Right cardiac atrium (tissue), 5 donors: Measurements from ENCODE around the gene IRX6. TPM values are rescaled to one million over a fixed set of nuclear protein-coding genes. Genes with fewer than 3 reads are reported as not detected.

Experiments used
- ATAC-seq, 2 donors: fragments of 200-7000 bp; cut with Tn5 transposase; one replicate each; pipeline versions ENCODE4 v1.8.0 to v1.9.1; 2020; ENCODE audit warnings: moderate library complexity in 2 of 2, mild to moderate bottlenecking in 1 of 2
- DNase-seq, 3 donors: peaks; one replicate each; pipeline ENCODE4 v3.0.0-alpha.2; 2020
- H3K27ac ChIP-seq: one replicate; pipeline ENCODE4 v1.5.1; 2013; ENCODE audit warnings: mild to moderate bottlenecking, low read length, control low read depth, moderate library complexity
- H3K27me3 ChIP-seq: one replicate; pipeline ENCODE4 v1.6.1; 2013; ENCODE audit not compliant: control insufficient read depth, insufficient read depth
- H3K4me1 ChIP-seq: one replicate; pipeline ENCODE4 v1.6.1; 2013; ENCODE audit warnings: low read length; ENCODE audit not compliant: control insufficient read depth, insufficient read depth
- H3K4me3 ChIP-seq: one replicate; pipeline ENCODE4 v1.5.1; 2013; ENCODE audit warnings: low read length, control low read depth
- H3K9me3 ChIP-seq: one replicate; pipeline ENCODE4 v1.6.1; 2013; ENCODE audit warnings: low read length; ENCODE audit not compliant: control insufficient read depth
- WGBS: extraction: QIAGEN DNeasy Blood & Tissue Kit; methylation state at CpG from one replicate; pipeline ENCODE4 v1.1.7; 2013; 5-methylcytosine and 5-hydroxymethylcytosine counted together
- intact Hi-C, 4 donors: fragments of 100-400 bp; cut with DNase I; formaldehyde crosslinking; loops; one replicate each; pipeline versions ENCODE4 v1.11.0 to v1.14.0; 2022 to 2023
- polyA plus RNA-seq: library from polyadenylated mRNA; stranded (reverse); fragments of 200-250 nt; gene quantifications from one replicate; pipeline ENCODE4 v1.2.3, GENCODE V29; 2013
- total RNA-seq, 4 donors: library from RNA; stranded (reverse); fragmentation: NEBNext Ultra II Directional; extraction: Animal tissue kit (Norgen Biotek cat#: 25700); gene quantifications; one replicate each; pipeline ENCODE4 v1.2.1, GENCODE V29; 2021
- donor health status: healthy with polysubstance abuse.
- donor health status: DM: no; HTN: yes; CAD: no.
- donor health status: DM: no; HTN: no; CAD: no.
- donor health status: DM: no; HTN: yes; CAD: no; lungs with severe emphysema.
- donor health status: DM: yes; HTN: yes; CAD: no.

IRX6 gene
- total and polyA plus RNA-seq, 5 donors: 0.02 to 0.19 TPM; not detected in 3

DNA sequence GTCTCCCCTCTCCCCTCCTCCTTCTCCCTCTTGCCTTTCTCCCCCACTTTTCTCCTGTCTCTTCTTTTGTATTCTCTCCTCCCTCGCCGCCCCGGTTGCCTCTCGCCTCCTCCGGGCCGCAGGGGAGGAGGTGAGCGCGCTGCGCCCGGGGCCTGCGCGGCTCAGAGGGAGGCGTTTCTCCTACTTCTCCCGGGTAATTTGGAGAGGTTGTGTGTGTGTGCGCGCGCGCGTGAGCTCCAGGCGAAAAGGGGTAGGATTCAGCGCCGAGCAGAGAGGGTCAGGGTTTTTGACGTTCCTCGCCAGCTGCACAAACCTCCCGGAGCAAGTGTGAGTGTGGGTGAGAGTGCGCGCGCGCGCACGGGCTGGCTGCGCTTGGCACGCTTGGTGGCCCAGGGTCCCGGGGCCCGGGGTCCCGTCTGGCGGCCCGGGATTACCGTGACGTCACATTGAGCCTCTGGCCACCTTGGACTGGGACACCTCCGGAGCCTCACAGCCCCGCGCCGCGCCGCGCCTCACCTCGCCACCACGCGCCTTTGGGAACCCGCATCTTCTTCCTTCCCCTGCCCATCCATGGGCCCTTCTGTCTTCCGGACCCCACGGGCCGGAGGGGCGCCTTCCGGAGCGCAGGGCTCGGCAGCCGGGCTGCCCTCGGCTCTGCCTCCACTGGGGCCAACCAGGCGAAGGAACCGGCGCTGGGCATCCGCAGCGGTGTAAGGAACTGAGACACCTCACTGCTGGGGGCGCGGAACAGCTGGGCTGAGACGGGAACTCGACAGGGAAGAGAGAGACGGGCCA, 479 bp downstream of the IRX6 start:
- ATAC-seq (peak in 1 of 2 donors; percentile 25), DNase-seq (peak in 1 of 3 donors; percentile 23)
- H3K27me3 ChIP-seq: no peaks in the 10 kb centered on the region
- H3K4me3 ChIP-seq: no peak overlapping the region
- H3K27ac ChIP-seq: no peak overlapping the region
- under 1% methylated on average over 70 of the region's 70 CpGs for whole genome bisulfite sequencing
- H3K4me1 ChIP-seq: peaks cover 2% of the 10 kb centered on the region
- intact Hi-C loops: no loop called here
- H3K9me3 ChIP-seq: no peaks in the 10 kb centered on the region

DNA sequence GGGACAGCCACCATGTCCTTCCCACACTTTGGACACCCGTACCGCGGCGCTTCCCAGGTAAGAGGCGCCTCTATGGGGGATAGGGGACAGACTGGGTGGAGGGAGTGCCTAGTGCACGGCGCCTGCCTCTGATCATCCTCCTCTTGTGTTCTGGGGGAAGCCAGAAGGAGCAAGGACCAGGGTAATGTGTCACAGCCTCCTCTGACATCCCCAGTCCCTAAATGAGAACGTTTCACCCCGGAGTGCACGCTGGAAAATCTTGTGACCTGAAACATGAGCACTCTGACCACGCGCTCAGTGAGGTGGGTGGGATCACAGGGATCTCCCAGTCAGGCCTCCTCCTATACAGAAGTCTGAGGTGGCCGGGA, 1.1 kb downstream of the IRX6 start:
- intact Hi-C loops: no loop called here
- DNase-seq (peak in 1 of 3 donors; percentile 10), ATAC-seq (no peak)
- Histone ChIP-seq H3K27me3 (no peaks in the 10 kb centered on the region), H3K4me1 (peaks cover 2% of the 10 kb centered on the region), H3K9me3 (no peaks in the 10 kb centered on the region), H3K27ac (no peak overlapping the region), H3K4me3 (no peak overlapping the region)
- 4% methylated on average over 13 of the region's 13 CpGs for WGBS

DNA sequence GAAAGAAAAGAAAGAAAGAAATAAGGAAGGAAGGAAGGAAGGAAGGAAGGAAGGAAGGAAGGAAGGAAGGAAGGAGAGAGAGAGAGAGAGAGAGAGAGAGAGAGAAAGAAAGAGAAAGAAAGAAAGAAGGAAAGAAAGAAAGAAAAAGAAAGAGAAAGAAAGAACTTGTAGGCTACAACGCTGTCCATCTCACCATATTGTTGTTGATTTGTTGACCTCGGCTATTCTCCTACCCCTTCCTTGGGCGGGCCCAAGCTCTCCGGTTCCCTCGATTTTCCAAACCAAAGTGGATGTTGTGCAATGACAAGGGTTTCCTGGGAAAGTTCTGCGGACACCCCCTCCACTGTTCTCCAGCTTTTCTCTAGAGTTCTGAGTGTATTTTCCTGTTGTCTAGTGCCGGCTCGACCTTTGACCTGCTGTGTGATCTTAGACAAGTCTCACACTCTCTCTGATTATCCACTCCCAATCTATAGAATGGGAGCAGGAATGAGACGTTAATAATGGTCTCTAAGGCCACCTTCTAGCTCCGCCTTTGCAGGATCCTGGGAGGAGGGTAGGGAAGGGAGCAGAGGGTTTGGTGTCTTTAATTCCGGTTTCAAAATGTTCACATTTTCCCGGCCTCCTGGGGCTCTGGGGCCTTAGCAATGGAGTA, 1.6 kb downstream of the IRX6 start:
- H3K4me1 ChIP-seq: peaks cover 2% of the 10 kb centered on the region
- DNase-seq: no peak
- WGBS: 13% methylated on average over 12 of the region's 12 CpGs
- H3K4me3 ChIP-seq: no peak overlapping the region
- H3K27me3 ChIP-seq: no peaks in the 10 kb centered on the region
- ATAC-seq: no peak
- H3K27ac ChIP-seq: no peak overlapping the region
- intact Hi-C loops: no loop called here
- H3K9me3 ChIP-seq: no peaks in the 10 kb centered on the region

DNA sequence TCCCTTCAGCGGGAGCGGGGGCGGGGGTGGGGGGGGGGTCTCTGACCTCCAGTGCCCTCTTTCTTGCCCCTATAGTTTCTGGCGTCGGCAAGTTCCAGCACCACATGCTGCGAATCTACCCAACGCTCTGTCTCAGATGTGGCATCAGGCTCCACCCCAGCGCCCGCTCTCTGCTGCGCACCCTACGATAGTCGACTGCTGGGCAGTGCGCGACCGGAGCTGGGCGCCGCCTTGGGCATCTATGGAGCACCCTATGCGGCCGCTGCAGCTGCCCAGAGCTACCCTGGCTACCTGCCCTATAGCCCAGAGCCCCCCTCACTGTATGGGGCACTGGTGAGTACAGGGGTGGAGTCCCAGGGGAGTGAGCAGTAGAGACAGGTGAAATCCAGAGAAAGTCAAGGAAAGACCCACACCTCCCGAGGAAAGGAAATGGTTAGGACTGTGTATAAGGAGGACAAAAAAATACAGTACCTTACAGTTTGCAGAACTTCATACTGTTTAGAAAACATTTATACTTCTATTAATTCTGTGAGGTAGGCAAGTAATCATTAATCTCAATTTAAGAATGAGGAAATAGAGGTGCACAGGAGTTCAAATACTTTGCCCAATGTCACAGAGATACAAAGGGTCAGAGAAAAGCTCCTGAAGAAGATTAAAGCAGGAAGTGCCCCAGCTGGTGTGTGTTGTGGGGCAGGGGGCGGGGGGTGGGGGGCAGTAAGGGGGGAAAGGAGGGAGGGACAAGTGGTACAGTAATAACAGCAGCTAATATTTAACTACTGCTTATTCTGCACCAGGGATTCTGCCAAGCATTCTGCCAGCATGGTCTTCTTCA, 2.5 kb downstream of the IRX6 start:
- DNase-seq: peak in 1 of 3 donors; percentile 27
- Histone ChIP-seq H3K9me3 (no peaks in the 10 kb centered on the region), H3K4me1 (peaks cover 2% of the 10 kb centered on the region), H3K27ac (no peak overlapping the region), H3K27me3 (no peaks in the 10 kb centered on the region), H3K4me3 (no peak overlapping the region)
- WGBS: 20% methylated on average over 20 of the region's 21 CpGs
- intact Hi-C loops: no loop called here
- ATAC-seq: no peak

DNA sequence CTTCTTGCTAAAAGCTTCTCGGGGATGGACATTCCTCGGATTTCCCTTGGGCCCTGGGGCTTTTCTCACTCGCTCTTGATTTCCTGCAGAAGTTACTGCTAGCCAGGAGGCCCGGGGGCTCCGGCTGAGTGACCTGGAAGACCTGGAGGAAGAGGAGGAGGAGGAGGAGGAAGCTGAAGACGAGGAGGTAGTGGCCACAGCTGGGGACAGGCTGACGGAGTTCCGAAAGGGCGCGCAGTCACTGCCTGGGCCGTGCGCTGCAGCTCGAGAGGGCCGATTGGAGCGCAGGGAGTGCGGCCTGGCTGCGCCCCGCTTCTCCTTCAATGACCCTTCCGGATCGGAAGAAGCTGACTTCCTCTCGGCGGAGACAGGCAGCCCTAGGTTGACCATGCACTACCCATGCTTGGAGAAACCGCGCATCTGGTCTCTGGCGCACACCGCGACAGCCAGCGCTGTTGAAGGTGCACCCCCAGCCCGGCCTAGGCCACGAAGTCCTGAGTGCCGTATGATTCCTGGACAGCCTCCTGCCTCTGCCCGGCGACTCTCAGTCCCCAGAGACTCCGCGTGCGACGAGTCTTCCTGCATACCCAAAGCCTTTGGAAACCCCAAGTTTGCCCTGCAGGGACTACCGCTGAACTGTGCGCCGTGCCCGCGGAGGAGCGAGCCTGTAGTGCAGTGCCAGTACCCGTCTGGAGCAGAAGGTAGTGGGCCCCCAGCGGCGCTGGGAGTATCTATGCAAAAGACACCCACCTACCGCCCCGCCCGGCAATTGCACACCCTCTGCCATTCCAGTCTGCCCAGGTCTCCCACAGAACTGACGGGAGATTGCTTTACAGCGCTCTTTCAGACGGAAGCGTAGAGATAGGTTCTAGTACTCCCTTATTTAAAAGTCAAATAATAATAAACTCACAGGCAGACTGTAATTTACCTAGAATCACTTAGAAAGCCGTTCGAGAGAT, 4.9 kb downstream of the IRX6 start:
- Histone ChIP-seq H3K9me3 (no peaks in the 10 kb centered on the region), H3K27ac (no peak overlapping the region), H3K27me3 (no peaks in the 10 kb centered on the region), H3K4me1 (peaks cover 2% of the 10 kb centered on the region), H3K4me3 (no peak overlapping the region)
- DNase-seq: peak in 2 of 3 donors; percentile 44 to 46
- WGBS: 8% methylated on average over 55 of the region's 55 CpGs
- ATAC-seq: no peak
- intact Hi-C loops: no loop called here

DNA sequence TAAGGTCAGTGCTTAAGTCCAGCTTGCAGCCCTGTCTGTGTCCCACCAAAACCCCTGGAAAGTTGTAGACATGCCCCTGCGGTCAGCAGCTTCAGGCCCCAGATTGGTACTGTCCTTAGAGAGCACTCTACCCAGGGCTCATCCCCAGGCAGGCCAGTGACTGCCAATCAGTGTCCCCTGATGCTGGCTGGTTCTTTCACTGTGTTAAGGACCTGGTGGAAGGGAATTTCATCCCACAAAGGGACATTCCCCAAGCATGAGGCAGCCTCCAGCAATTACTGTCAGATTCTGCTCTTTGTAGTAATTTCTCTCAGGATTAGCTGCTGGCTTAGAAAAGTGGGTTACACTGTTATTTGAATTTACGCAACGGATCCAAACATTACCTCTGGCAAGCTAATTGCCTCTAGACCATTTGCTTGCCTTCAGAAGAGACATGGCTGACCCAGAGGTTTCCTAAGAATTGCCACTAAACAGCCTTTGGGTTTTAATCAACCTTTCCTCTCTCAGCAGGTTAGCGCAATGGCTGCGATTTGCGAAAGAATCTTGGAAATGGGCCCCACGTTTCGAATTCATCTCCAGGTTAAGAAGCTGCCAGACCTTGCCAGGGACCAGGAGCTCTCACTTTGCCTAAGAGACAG, 5.9 kb downstream of the IRX6 start:
- ATAC-seq: no peak
- intact Hi-C loops: no loop called here
- 41% methylated on average over 8 of the region's 8 CpGs for WGBS
- Histone ChIP-seq H3K4me1 (peaks cover 2% of the 10 kb centered on the region), H3K27me3 (no peaks in the 10 kb centered on the region), H3K9me3 (no peaks in the 10 kb centered on the region), H3K4me3 (no peak overlapping the region), H3K27ac (no peak overlapping the region)
- DNase-seq: no peak

DNA sequence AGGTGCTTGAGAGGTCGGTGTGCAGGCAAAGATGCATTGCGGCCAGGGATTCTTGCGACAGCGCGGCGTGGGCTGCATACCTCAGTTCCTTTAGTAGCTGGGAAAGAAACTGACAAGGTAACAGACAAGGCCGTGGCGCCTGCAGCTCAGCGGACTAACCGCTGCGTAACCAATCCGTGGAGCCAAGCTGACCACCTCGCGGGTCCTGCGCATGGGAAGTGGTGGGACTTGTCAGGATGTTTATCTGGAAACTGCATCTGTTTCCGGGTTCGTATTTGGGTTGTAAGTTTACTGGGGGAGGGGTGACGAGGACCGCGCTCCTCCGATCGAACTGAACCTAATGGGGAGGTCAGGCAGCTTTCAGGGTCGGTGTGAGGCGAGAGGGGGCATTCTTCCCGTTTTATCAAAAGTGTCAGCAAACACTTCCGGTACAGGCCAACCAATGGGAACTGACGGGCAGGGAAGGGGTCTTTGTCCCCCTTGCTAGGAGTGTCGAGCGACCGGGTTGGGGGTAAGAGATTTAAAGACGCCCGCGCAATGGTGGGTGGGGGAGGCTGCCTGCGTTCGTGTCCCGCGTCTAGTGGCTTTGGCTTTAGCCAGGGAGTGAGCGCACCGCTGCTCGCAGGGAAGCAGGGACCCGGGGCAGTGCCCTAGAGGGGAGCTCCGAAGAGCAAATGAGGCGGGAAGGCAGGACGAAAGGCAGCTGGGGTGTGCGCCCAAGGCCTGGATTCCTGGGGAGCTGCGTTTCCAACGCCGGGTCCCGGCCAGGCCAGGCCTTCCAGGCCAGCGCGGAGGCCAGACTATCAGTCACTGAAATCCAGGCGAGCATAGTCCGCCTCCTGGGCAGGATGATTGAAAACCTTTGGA, 7.0 kb downstream of the IRX6 start:
- DNase-seq (peak in 2 of 3 donors; percentile 30 to 32), ATAC-seq (no peak)
- intact Hi-C loops: no loop called here
- H3K9me3 ChIP-seq: no peaks in the 10 kb centered on the region
- peak overlapping the region; percentile 15 for H3K4me3 ChIP-seq
- no peak overlapping the region for H3K27ac ChIP-seq
- no peaks in the 10 kb centered on the region for H3K4me1 ChIP-seq
- 5% methylated on average over 53 of the region's 53 CpGs for WGBS
- no peaks in the 10 kb centered on the region for H3K27me3 ChIP-seq

DNA sequence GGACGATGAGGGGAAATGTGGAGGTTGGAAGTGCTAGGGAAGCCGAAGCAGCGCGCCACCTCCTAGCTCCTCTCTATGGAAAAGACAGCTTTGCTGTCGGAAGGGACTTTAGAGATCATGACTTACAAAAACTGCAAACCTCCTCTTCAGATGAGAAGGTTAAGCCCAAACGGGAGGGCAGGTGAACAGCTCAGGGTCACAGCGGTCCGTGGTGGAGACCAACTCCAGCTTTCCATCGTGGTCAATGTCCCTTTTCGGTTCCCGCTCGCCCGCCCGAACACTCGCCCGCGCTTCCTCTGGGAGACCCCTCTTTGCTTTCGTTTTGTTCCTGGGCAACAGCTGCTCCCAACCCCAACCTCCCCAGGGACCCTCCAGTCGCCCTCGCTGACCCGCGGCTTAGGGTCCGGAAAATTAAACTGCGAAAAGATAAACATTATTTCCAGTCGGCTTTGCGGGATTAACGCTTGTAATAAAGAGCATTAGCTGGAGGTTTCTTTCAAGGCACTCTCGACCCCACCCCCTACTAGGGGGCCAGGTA, 7.7 kb downstream of the IRX6 start:
- WGBS: 15% methylated on average over 28 of the region's 28 CpGs
- peak overlapping the region; percentile 15 for H3K4me3 ChIP-seq
- DNase-seq (no peak), ATAC-seq (no peak)
- no peaks in the 10 kb centered on the region for H3K27me3 ChIP-seq
- intact Hi-C loops: no loop called here
- H3K4me1 ChIP-seq: no peaks in the 10 kb centered on the region
- H3K9me3 ChIP-seq: no peaks in the 10 kb centered on the region
- H3K27ac ChIP-seq: no peak overlapping the region

DNA sequence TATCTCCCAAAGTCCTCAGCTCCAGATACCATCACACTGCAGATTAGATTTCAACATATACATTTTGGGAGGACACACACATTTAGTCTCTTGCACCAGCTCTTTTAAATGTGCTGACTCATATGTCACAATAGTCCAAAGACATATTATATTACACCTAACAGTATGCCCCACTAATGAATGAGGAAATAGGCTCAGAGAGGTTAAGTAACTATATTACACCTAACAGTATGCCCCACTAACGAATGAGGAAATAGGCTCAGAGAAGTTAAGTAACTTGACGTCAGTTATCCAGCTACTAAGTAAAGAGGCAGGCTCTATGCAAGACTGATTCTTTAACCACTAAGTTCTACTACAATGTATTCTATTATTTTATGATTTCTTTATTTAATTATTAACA, 9.7 kb downstream of the IRX6 start:
- ATAC-seq (no peak), DNase-seq (no peak)
- no peaks in the 10 kb centered on the region for H3K4me1 ChIP-seq
- WGBS: 78% methylated on average over 2 of the region's 2 CpGs
- no peak overlapping the region for H3K27ac ChIP-seq
- H3K4me3 ChIP-seq: no peak overlapping the region
- no peaks in the 10 kb centered on the region for H3K27me3 ChIP-seq
- intact Hi-C loops: no loop called here
- H3K9me3 ChIP-seq: no peaks in the 10 kb centered on the region
